Measurements from ENCODE around the gene DAB2IP. TPM values are rescaled to one million over a fixed set of nuclear protein-coding genes. Genes with fewer than 3 reads are reported as not detected.

The DAB2IP gene
- total and polyA plus RNA-seq, 2 donors (not counting 1 experiment from before 2014, with no cell fraction given) = 14.6 to 16.5 TPM

DNA sequence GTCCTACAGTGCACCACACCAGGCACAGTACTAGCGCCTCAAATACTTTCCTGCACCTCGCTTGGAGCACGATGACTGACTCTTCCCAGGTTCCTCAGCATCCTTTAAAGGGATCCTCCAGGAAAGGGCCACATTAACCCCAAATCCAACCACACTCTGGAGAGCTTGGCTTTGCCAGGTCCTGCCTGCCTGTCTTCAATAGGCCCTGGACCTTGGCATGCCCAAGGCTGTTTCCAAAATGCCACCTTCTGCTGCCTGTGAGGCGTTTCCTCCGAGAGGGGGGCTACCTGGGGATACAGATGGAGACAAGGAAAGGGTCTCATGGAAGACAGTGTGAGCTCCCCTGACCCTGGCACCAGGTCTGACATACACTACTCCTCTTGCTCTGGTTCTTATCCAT is 169.9 kb downstream of the DAB2IP start:
- TF ChIP-seq, protein P1, sequence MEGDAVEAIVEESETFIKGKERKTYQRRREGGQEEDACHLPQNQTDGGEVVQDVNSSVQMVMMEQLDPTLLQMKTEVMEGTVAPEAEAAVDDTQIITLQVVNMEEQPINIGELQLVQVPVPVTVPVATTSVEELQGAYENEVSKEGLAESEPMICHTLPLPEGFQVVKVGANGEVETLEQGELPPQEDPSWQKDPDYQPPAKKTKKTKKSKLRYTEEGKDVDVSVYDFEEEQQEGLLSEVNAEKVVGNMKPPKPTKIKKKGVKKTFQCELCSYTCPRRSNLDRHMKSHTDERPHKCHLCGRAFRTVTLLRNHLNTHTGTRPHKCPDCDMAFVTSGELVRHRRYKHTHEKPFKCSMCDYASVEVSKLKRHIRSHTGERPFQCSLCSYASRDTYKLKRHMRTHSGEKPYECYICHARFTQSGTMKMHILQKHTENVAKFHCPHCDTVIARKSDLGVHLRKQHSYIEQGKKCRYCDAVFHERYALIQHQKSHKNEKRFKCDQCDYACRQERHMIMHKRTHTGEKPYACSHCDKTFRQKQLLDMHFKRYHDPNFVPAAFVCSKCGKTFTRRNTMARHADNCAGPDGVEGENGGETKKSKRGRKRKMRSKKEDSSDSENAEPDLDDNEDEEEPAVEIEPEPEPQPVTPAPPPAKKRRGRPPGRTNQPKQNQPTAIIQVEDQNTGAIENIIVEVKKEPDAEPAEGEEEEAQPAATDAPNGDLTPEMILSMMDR (conservative IDR thresholded peaks at IDR 0.05 in 1 of 2, IDR thresholded peaks at IDR 0.05 in 1 of 2; ENCODE audit: low read depth in 1 of 2, low read length in 2 of 2) = no peak
- TF ChIP-seq EZH2 (IDR thresholded peaks at IDR 0.05; ENCODE audit: low read length, missing control alignments) = no peak
- DNase-seq (ENCODE audit: low read depth in 2 of 2) = no peak
- Histone ChIP-seq H3K4me3 (replicated peaks in 1 of 4; ENCODE audit: control extremely low read depth in 1 of 4, insufficient read depth in 1 of 4, low read depth in 3 of 4, low read length in 4 of 4) (no peak overlapping the region), H4K20me1 (ENCODE audit: control insufficient read depth, extremely low read depth, insufficient read depth, low read length) (no peaks in the 10 kb centered on the region), H3K4me1 (ENCODE audit: control insufficient read depth, extremely low read depth, insufficient read depth, low read length) (peaks cover 2% of the 10 kb centered on the region), H3K9me3 (ENCODE audit: control insufficient read depth, insufficient read depth, low read depth, low read length) (no peaks in the 10 kb centered on the region), H3K27me3 (ENCODE audit: control insufficient read depth, insufficient read depth, low read length) (no peaks in the 10 kb centered on the region), H3K27ac (ENCODE audit: insufficient read depth, low read length) (no peak overlapping the region), H3K36me3 (ENCODE audit: control insufficient read depth, insufficient read depth, low read length) (no peaks in the 10 kb centered on the region), H2AFZ (ENCODE audit: low read length) (no peak overlapping the region), H3K4me2 (ENCODE audit: extremely low read depth, insufficient read depth, low read length) (no peak overlapping the region), H3K79me2 (ENCODE audit: control insufficient read depth, insufficient read depth, low read length) (no peaks in the 10 kb centered on the region), H3K9ac (ENCODE audit: insufficient read depth, low read length) (no peak overlapping the region)

DNA sequence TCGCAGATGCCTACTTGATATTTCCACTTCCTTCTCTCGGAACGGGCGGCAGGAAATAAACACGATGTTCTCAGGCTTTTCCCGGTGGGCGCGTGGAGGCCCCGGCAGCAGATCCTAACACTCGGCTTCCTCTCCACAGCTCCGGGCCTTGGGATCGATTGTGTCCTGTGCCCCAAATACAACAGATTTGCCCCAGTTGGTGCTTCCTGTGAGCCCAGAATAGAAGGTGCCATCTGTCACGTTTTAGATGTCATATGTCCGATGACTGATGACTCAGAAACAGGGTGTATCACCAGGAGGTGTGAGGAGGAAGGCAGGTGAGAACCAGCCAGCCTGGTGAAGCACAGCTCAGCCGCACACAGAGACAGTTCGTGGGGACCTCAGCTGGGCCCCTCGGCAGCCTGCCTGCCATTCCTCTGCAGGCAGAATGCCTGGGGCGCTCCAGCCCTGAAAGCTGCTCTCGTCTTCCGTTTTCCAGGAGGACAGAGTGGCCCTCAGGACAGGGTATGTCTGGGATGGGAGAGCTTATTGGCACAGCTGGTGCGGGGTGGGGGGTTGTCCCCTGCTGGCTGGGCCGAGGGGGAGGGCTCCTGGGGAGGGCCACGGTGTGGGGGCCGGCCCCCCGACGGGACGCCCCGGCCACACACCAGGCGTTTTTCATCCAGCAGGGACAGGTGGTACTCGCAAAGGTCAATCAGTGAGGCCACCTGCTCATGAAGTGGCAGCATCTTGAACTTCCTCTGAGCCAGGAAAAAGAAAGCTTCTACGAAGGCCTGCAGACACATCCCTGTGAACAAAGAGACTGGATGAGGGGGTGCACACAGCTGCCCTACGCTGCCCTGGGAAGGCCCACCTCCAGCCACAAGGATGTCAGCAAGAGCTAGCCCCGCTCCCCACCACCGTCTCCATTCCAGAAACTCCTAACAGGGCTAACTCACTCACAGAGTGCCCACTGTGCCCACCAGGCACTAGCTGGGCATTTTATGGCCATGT is 171.0 kb downstream of the DAB2IP start:
- Histone ChIP-seq H2AFZ (ENCODE audit: low read length) (no peak overlapping the region), H3K4me2 (ENCODE audit: extremely low read depth, insufficient read depth, low read length) (no peak overlapping the region), H3K4me3 (replicated peaks in 1 of 4; ENCODE audit: control extremely low read depth in 1 of 4, insufficient read depth in 1 of 4, low read depth in 3 of 4, low read length in 4 of 4) (no peak overlapping the region), H3K27me3 (ENCODE audit: control insufficient read depth, insufficient read depth, low read length) (no peaks in the 10 kb centered on the region), H3K27ac (ENCODE audit: insufficient read depth, low read length) (no peak overlapping the region), H4K20me1 (ENCODE audit: control insufficient read depth, extremely low read depth, insufficient read depth, low read length) (no peaks in the 10 kb centered on the region), H3K4me1 (ENCODE audit: control insufficient read depth, extremely low read depth, insufficient read depth, low read length) (peaks cover 2% of the 10 kb centered on the region), H3K9me3 (ENCODE audit: control insufficient read depth, insufficient read depth, low read depth, low read length) (no peaks in the 10 kb centered on the region), H3K36me3 (ENCODE audit: control insufficient read depth, insufficient read depth, low read length) (no peaks in the 10 kb centered on the region), H3K9ac (ENCODE audit: insufficient read depth, low read length) (no peak overlapping the region), H3K79me2 (ENCODE audit: control insufficient read depth, insufficient read depth, low read length) (no peaks in the 10 kb centered on the region)
- TF ChIP-seq, protein P1 (conservative IDR thresholded peaks at IDR 0.05 in 1 of 2, IDR thresholded peaks at IDR 0.05 in 1 of 2; ENCODE audit: low read depth in 1 of 2, low read length in 2 of 2) = no peak
- TF ChIP-seq EZH2 (IDR thresholded peaks at IDR 0.05; ENCODE audit: low read length, missing control alignments) = no peak
- DNase-seq (ENCODE audit: low read depth in 2 of 2) = no peak

DNA sequence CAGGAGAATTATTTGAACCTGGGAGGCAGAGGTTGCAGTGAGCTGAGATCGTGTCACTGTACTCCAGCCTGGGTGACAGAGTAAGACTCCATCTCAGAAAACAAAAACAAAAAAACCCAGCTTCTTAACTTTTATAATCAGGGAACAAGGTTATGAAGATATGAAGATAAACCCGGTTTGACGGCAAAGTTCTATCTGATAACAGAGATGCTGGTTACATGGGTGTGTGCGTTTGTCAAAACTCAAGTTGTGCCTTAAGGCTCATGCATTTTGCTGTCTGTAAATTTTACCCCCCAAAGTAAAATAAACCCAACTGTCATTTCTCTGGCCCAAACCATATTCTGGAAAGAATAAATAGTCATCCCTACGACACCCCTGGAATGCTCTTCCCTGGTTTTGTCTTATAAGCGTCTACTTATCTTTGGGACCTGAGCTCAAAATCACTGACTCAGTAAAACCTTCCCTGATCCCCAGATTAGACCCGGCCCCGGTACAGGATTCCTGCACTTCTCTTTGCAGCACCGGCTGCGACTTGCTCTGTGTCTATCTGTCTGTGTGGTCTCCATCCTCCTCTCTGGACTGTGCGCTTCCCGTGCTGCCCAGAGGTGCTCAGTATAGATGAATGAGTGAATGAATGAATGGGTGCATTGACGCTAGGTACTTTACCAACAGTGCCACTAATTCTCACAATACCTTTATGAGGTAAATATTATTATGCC is 172.2 kb downstream of the DAB2IP start:
- Histone ChIP-seq H3K27ac (ENCODE audit: insufficient read depth, low read length) (no peak overlapping the region), H3K36me3 (ENCODE audit: control insufficient read depth, insufficient read depth, low read length) (no peaks in the 10 kb centered on the region), H2AFZ (ENCODE audit: low read length) (no peak overlapping the region), H4K20me1 (ENCODE audit: control insufficient read depth, extremely low read depth, insufficient read depth, low read length) (no peaks in the 10 kb centered on the region), H3K27me3 (ENCODE audit: control insufficient read depth, insufficient read depth, low read length) (no peaks in the 10 kb centered on the region), H3K9ac (ENCODE audit: insufficient read depth, low read length) (no peak overlapping the region), H3K79me2 (ENCODE audit: control insufficient read depth, insufficient read depth, low read length) (no peaks in the 10 kb centered on the region), H3K4me3 (replicated peaks in 1 of 4; ENCODE audit: control extremely low read depth in 1 of 4, insufficient read depth in 1 of 4, low read depth in 3 of 4, low read length in 4 of 4) (no peak overlapping the region), H3K4me1 (ENCODE audit: control insufficient read depth, extremely low read depth, insufficient read depth, low read length) (peaks cover 2% of the 10 kb centered on the region), H3K9me3 (ENCODE audit: control insufficient read depth, insufficient read depth, low read depth, low read length) (no peaks in the 10 kb centered on the region), H3K4me2 (ENCODE audit: extremely low read depth, insufficient read depth, low read length) (no peak overlapping the region)
- no peak for DNase-seq (ENCODE audit: low read depth in 2 of 2)
- no peak for TF ChIP-seq EZH2 (IDR thresholded peaks at IDR 0.05; ENCODE audit: low read length, missing control alignments)
- TF ChIP-seq, protein P1 (conservative IDR thresholded peaks at IDR 0.05 in 1 of 2, IDR thresholded peaks at IDR 0.05 in 1 of 2; ENCODE audit: low read depth in 1 of 2, low read length in 2 of 2) = no peak
